Thymus (tissue), 11 donors: ENCODE results near the gene TAF11L11. TPM values are rescaled to one million over a fixed set of nuclear protein-coding genes. Genes with fewer than 3 reads are reported as not detected.
"Not testable (repeated sequence)": the region's sequence is repeated elsewhere in the genome, so short reads cannot be mapped to it uniquely, and the experiment has no call there.

ENCODE experiments used
- DNase-seq, 9 donors: peaks; one replicate each; pipeline ENCODE4 v3.0.0-alpha.2; 2013; ENCODE audit warnings: low spot score in 9 of 9, low read depth in 6 of 9, missing footprints in 1 of 9
- H3K27ac ChIP-seq, 2 donors: one replicate each; pipeline ENCODE4 v1.5.1; 2013; ENCODE audit warnings: control low read depth in 1 of 2, low read depth in 1 of 2, low read length in 1 of 2, mild to moderate bottlenecking in 1 of 2, moderate library complexity in 1 of 2
- H3K27me3 ChIP-seq, 2 donors: one replicate each; pipeline ENCODE4 v1.5.1; 2013; ENCODE audit warnings: low read length in 1 of 2; ENCODE audit not compliant: control insufficient read depth in 2 of 2, insufficient read depth in 1 of 2
- H3K36me3 ChIP-seq, 2 donors: one replicate each; pipeline ENCODE4 v1.5.1; 2013; ENCODE audit warnings: low read length in 1 of 2, mild to moderate bottlenecking in 1 of 2, moderate library complexity in 1 of 2; ENCODE audit not compliant: control insufficient read depth in 2 of 2, insufficient read depth in 2 of 2
- H3K4me1 ChIP-seq, 2 donors: one replicate each; pipeline ENCODE4 v1.5.1; 2013; ENCODE audit warnings: low read length in 2 of 2; ENCODE audit not compliant: control insufficient read depth in 2 of 2, insufficient read depth in 2 of 2
- H3K4me3 ChIP-seq, 2 donors: one replicate each; pipeline ENCODE4 v1.5.1; 2013; ENCODE audit warnings: low read length in 2 of 2, control low read depth in 1 of 2, mild to moderate bottlenecking in 1 of 2
- H3K9me3 ChIP-seq, 2 donors: one replicate each; pipeline ENCODE4 v1.5.1; 2013; ENCODE audit warnings: low read length in 1 of 2, mild to moderate bottlenecking in 1 of 2; ENCODE audit not compliant: control insufficient read depth in 2 of 2, insufficient read depth in 1 of 2
- WGBS: extraction: QIAGEN DNeasy Blood & Tissue Kit; methylation state at CpG from one replicate; pipeline ENCODE4 v1.1.7; 2013; 5-methylcytosine and 5-hydroxymethylcytosine counted together
- polyA plus RNA-seq: library from polyadenylated mRNA; stranded (reverse); fragments of 200-250 nt; gene quantifications from one replicate; pipeline ENCODE4 v1.2.3, GENCODE V29; 2013
- total RNA-seq: library from RNA; stranded (reverse); fragments of 120-200 nt; gene quantifications from one replicate; pipeline ENCODE4 v1.2.4, GENCODE V29; 2013
- donor health status: healthy.

Gene TAF11L11
- total and polyA plus RNA-seq, 2 donors, result 0.11 TPM; not detected in 1

DNA sequence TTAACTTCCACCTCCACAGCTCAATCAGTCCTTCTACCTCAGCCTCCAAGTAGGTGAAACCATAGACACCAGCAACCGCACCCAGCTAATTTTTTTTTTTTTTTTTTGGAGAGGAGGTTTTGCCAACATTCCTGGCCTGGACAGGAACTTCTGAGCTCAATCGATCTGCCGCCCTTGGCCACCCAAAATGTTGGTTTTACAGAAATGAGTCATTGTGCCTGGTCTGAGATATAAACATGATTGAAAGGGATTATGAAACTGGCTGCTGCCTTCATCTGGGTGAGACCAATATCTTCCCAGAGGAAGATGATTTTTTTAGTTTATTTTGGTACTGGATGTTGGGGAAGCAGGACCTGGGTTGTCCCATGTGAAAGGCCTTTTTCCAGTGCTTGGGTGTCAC lies 15.4 kb downstream of the TAF11L11 start:
- 95% methylated on average over 3 of the region's 3 CpGs for WGBS
- H3K36me3 ChIP-seq, result no peaks in the 10 kb centered on the region
- H3K27me3 ChIP-seq, result no peaks in the 10 kb centered on the region
- H3K9me3 ChIP-seq, result peaks cover 5 to 23% of the 10 kb centered on the region in 2 donors
- DNase-seq, result no peak
- no peak overlapping the region for H3K27ac ChIP-seq
- H3K4me1 ChIP-seq, result no peaks in the 10 kb centered on the region
- no peak overlapping the region for H3K4me3 ChIP-seq

DNA sequence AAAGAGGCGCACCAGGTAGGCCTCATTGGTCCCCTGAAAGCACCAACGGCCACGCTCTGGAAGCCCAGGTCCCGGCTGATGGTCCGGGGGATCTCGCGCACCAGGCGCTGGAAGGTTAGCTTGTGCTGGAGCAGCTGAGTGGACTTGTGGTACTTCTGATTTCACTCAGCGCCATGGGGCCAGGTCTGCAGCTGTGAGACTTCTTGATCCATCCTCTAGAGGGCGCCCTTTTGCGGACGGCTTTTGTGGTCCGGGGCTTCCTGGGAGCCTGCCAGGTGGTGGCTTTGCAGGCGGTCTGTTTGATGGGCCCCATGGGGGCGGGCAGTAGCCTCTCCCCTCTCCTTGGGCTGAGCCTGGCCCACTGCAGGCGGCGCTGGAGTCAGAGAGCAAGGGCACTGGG lies 16.6 kb downstream of the TAF11L11 start:
- no peak for DNase-seq
- Histone ChIP-seq H3K36me3 (no peaks in the 10 kb centered on the region), H3K9me3 (peaks cover 4 to 17% of the 10 kb centered on the region in 2 donors), H3K4me1 (no peaks in the 10 kb centered on the region), H3K27ac (no peak overlapping the region), H3K27me3 (no peaks in the 10 kb centered on the region), H3K4me3 (no peak overlapping the region)
- 94% methylated on average over 17 of the region's 17 CpGs for WGBS

DNA sequence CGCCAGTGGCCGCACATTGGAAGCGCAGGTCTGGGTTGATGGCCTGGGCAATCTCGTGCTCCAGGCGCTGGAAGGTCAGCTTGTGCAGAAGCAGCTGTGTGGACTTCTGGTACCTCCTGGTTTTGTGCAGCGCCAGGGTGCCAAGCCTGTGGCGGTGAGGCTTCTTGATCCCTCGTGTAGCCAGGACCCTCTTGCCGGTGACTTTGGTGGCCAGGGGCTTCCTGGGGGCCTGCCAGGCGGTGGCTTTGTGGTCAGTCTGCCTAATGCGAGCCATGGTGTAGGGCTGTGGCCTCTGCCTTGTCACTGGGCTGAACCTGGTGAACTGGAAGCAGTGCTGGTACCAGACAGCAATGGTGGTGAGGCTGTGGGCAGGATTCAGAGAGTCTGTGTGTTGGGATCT lies 21.7 kb downstream of the TAF11L11 start:
- 97% methylated on average over 11 of the region's 11 CpGs for WGBS
- no peak for DNase-seq

GRCh38 chr5:17631788-17632187 lies 27.8 kb downstream of the TAF11L11 start, which contains the start of gene TAF11L13:
Gene TAF11L13, plus strand, starts transcription at chr5:17632088.
- not testable (repeated sequence) for H3K9me3 ChIP-seq, H3K27ac ChIP-seq, H3K36me3 ChIP-seq, DNase-seq, H3K4me1 ChIP-seq, H3K27me3 ChIP-seq, H3K4me3 ChIP-seq
- 81% methylated on average over 9 of the region's 12 CpGs for WGBS

More for the DNA sequence above, 21.7 kb downstream of the TAF11L11 start:
- H3K4me3 ChIP-seq, result no peak overlapping the region
- no peaks in the 10 kb centered on the region for H3K4me1 ChIP-seq
- no peaks in the 10 kb centered on the region for H3K36me3 ChIP-seq
- peaks cover 1 to 12% of the 10 kb centered on the region in 2 donors for H3K9me3 ChIP-seq
- no peak overlapping the region for H3K27ac ChIP-seq
- no peaks in the 10 kb centered on the region for H3K27me3 ChIP-seq

- Histone ChIP-seq H3K4me3 (no peak within 1 kb of the TSS), H3K27me3 (no peaks in the 10 kb centered on the region), H3K27ac (no peak within 1 kb of the TSS), H3K4me1 (no peaks in the 10 kb centered on the region), H3K36me3 (no peaks in the 10 kb centered on the region), H3K9me3 (no peaks in the 10 kb centered on the region)
- no peak for DNase-seq
- 94% methylated on average over 5 of the region's 5 CpGs for WGBS
Measured at GRCh38 chr5:17634160-17634559, 30.2 kb downstream of the TAF11L11 start, which contains the start of gene TAF11L14. Gene TAF11L14, plus strand, starts transcription at chr5:17634460.

- 97% methylated on average over 10 of the region's 10 CpGs for WGBS
- H3K9me3 ChIP-seq, H3K4me3 ChIP-seq, H3K27me3 ChIP-seq, H3K27ac ChIP-seq, DNase-seq, H3K4me1 ChIP-seq, H3K36me3 ChIP-seq: not testable (repeated sequence)
Measured at GRCh38 chr5:17649232-17649631, 45.2 kb downstream of the TAF11L11 start.

GRCh38 chr5:17655201-17655759 lies 51.3 kb downstream of the TAF11L11 start:
- H3K9me3 ChIP-seq, result peaks cover 1 to 10% of the 10 kb centered on the region in 2 donors
- not testable (repeated sequence) for H3K27ac ChIP-seq, DNase-seq, H3K27me3 ChIP-seq, H3K4me3 ChIP-seq, H3K4me1 ChIP-seq, H3K36me3 ChIP-seq
- WGBS, result 96% methylated on average over 32 of the region's 32 CpGs

Other genes starting within 250 kb of the TAF11L11 start
- not detected for gene TAF11L2, start 106.0 kb upstream of the TAF11L11 start, total RNA-seq
- gene TAF11L2, start 106.0 kb upstream of the TAF11L11 start, polyA plus RNA-seq, result 0.18 TPM
- not detected for gene TAF11L3, start 85.8 kb upstream of the TAF11L11 start, total RNA-seq
- gene TAF11L3, start 85.8 kb upstream of the TAF11L11 start, polyA plus RNA-seq, result not detected
- gene TAF11L4, start 82.4 kb upstream of the TAF11L11 start, total RNA-seq, result not detected
- gene TAF11L4, start 82.4 kb upstream of the TAF11L11 start, polyA plus RNA-seq, result not detected
- gene TAF11L5, start 78.9 kb upstream of the TAF11L11 start, total RNA-seq, result not detected
- not detected for gene TAF11L5, start 78.9 kb upstream of the TAF11L11 start, polyA plus RNA-seq
- not detected for gene TAF11L6, start 75.5 kb upstream of the TAF11L11 start, total RNA-seq
- gene TAF11L6, start 75.5 kb upstream of the TAF11L11 start, polyA plus RNA-seq, result not detected
- not detected for gene TAF11L7, start 18.4 kb upstream of the TAF11L11 start, total RNA-seq
- gene TAF11L7, start 18.4 kb upstream of the TAF11L11 start, polyA plus RNA-seq, result not detected
- gene TAF11L8, start 13.2 kb upstream of the TAF11L11 start, total RNA-seq, result not detected
- gene TAF11L8, start 13.2 kb upstream of the TAF11L11 start, polyA plus RNA-seq, result not detected
- gene TAF11L9, start 9.8 kb upstream of the TAF11L11 start, total RNA-seq, result not detected
- not detected for gene TAF11L9, start 9.8 kb upstream of the TAF11L11 start, polyA plus RNA-seq
- not detected for gene TAF11L10, start 6.4 kb upstream of the TAF11L11 start, total RNA-seq
- gene TAF11L10, start 6.4 kb upstream of the TAF11L11 start, polyA plus RNA-seq, result not detected
- not detected for gene TAF11L12, start 6.2 kb downstream of the TAF11L11 start, total RNA-seq
- 0.09 TPM for gene TAF11L12, start 6.2 kb downstream of the TAF11L11 start, polyA plus RNA-seq
- not detected for gene TAF11L13, start 27.9 kb downstream of the TAF11L11 start, total RNA-seq
- not detected for gene TAF11L13, start 27.9 kb downstream of the TAF11L11 start, polyA plus RNA-seq
- gene TAF11L14, start 30.3 kb downstream of the TAF11L11 start, total RNA-seq, result not detected
- 0.14 TPM for gene TAF11L14, start 30.3 kb downstream of the TAF11L11 start, polyA plus RNA-seq